MG63 (cell line): ENCODE data around the gene CHIC2. TPM values are rescaled to one million over a fixed set of nuclear protein-coding genes. Genes with fewer than 3 reads are reported as not detected.
"Not testable (repeated sequence)": the region's sequence is repeated elsewhere in the genome, so short reads cannot be mapped to it uniquely, and the experiment has no call there.

Experiments
- DNase-seq: peaks from one replicate; pipeline ENCODE4 v3.0.0-alpha.2; 2020
- H3K27me3 ChIP-seq: fragments of 250-450 bp; sonication (Bioruptor Pico); 2 replicates; pipeline ENCODE4 v1.5.1; 2020; ENCODE audit warnings: mild to moderate bottlenecking, moderate library complexity
- H3K36me3 ChIP-seq: fragments of 250-450 bp; sonication (Bioruptor Pico); 2 replicates; pipeline ENCODE4 v1.5.1; 2020; ENCODE audit warnings: mild to moderate bottlenecking, moderate library complexity
- H3K4me3 ChIP-seq: fragments of 250-450 bp; sonication (Bioruptor Pico); 2 replicates; pipeline ENCODE4 v1.5.1; 2020; ENCODE audit warnings: mild to moderate bottlenecking, moderate library complexity
- H3K9me3 ChIP-seq: fragments of 250-450 bp; sonication (Bioruptor Pico); 2 replicates; pipeline ENCODE4 v1.5.1; 2020; ENCODE audit warnings: mild to moderate bottlenecking, moderate library complexity
- total RNA-seq: library from RNA; depleted of rRNA; stranded (reverse); fragments of >200 nt; shearing (Covaris generic); gene quantifications from 2 replicates; pipeline ENCODE4 v1.2.3, GENCODE V29; 2014; ENCODE audit warnings: low replicate concordance

CHIC2 gene
- total RNA-seq, 1 experiment from 2014 or later, result 179 TPM

GRCh38 chr4:54073271-54073880 lies 9.0 kb upstream of the CHIC2 start:
- no peaks in the 10 kb centered on the region; the same call in 1 of the 2 replicates for H3K36me3 ChIP-seq
- no peak for DNase-seq
- H3K4me3 ChIP-seq, result no peak overlapping the region
- H3K27me3 ChIP-seq, result no peaks in the 10 kb centered on the region
- H3K9me3 ChIP-seq, result peaks cover 9% of the 10 kb centered on the region

- no peak overlapping the region for H3K4me3 ChIP-seq
- H3K27me3 ChIP-seq, result no peaks in the 10 kb centered on the region
- peaks cover 11% of the 10 kb centered on the region for H3K9me3 ChIP-seq
- peaks cover 18% of the 10 kb centered on the region for H3K36me3 ChIP-seq
- DNase-seq, result peak; percentile 100
Observed at GRCh38 chr4:54067166-54067565, 2.8 kb upstream of the CHIC2 start.

GRCh38 chr4:54066718-54067129 lies 2.3 kb upstream of the CHIC2 start:
- Histone ChIP-seq H3K4me3 (no peak overlapping the region), H3K27me3 (no peaks in the 10 kb centered on the region)

GRCh38 chr4:54066088-54066415 lies 1.6 kb upstream of the CHIC2 start:
- DNase-seq, result no peak
- Histone ChIP-seq H3K36me3 (peaks cover 26% of the 10 kb centered on the region), H3K4me3 (no peak overlapping the region), H3K27me3 (no peaks in the 10 kb centered on the region), H3K9me3 (peaks cover 11% of the 10 kb centered on the region)

More at GRCh38 chr4:54066718-54067129, 2.3 kb upstream of the CHIC2 start:
- H3K36me3 ChIP-seq, result peaks cover 21% of the 10 kb centered on the region
- peaks cover 11% of the 10 kb centered on the region for H3K9me3 ChIP-seq
- peak; percentile 55 for DNase-seq

GRCh38 chr4:54065282-54066087 lies 1.1 kb upstream of the CHIC2 start:
- H3K9me3 ChIP-seq, result peaks cover 11% of the 10 kb centered on the region
- H3K4me3 ChIP-seq, result peak overlapping the region; percentile 94
- peak; percentile 68 for DNase-seq
- no peaks in the 10 kb centered on the region for H3K27me3 ChIP-seq
- H3K36me3 ChIP-seq, result peaks cover 29% of the 10 kb centered on the region

- Histone ChIP-seq H3K36me3 (peaks cover 37% of the 10 kb centered on the region), H3K4me3 (peak overlapping the region; percentile 94), H3K9me3 (peaks cover 7% of the 10 kb centered on the region; the same call in 1 of the 2 replicates), H3K27me3 (no peaks in the 10 kb centered on the region)
- DNase-seq, result peak; percentile 68
Observed at GRCh38 chr4:54063737-54064316, 578 bp downstream of the CHIC2 start.

GRCh38 chr4:54063229-54063628 lies 1.2 kb downstream of the CHIC2 start:
- no peaks in the 10 kb centered on the region for H3K27me3 ChIP-seq
- peaks cover 5% of the 10 kb centered on the region; the same call in 1 of the 2 replicates for H3K9me3 ChIP-seq
- no peak for DNase-seq
- H3K4me3 ChIP-seq, result peak overlapping the region; percentile 94
- H3K36me3 ChIP-seq, result peaks cover 37% of the 10 kb centered on the region

- DNase-seq, result no peak
- Histone ChIP-seq H3K9me3 (no peaks in the 10 kb centered on the region), H3K4me3 (peak overlapping the region; percentile 94), H3K36me3 (peaks cover 45% of the 10 kb centered on the region), H3K27me3 (no peaks in the 10 kb centered on the region)
Observed at GRCh38 chr4:54062392-54062791, 2.0 kb downstream of the CHIC2 start.

GRCh38 chr4:54061873-54062272 lies 2.5 kb downstream of the CHIC2 start:
- Histone ChIP-seq H3K27me3 (no peaks in the 10 kb centered on the region), H3K36me3 (peaks cover 49% of the 10 kb centered on the region), H3K4me3 (peak overlapping the region; percentile 94), H3K9me3 (no peaks in the 10 kb centered on the region)
- DNase-seq, result no peak

- Histone ChIP-seq H3K9me3 (no peaks in the 10 kb centered on the region), H3K36me3 (peaks cover 50% of the 10 kb centered on the region), H3K27me3 (no peaks in the 10 kb centered on the region), H3K4me3 (no peak overlapping the region)
- DNase-seq, result no peak
Observed at GRCh38 chr4:54061067-54061466, 3.3 kb downstream of the CHIC2 start.

- H3K4me3 ChIP-seq, result no peak overlapping the region
- no peak for DNase-seq
Observed at GRCh38 chr4:54060116-54060515, 4.3 kb downstream of the CHIC2 start.

GRCh38 chr4:54058171-54058570 lies 6.2 kb downstream of the CHIC2 start:
- peaks cover 65% of the 10 kb centered on the region for H3K36me3 ChIP-seq
- peaks cover 3% of the 10 kb centered on the region; the same call in 1 of the 2 replicates for H3K9me3 ChIP-seq
- no peak overlapping the region for H3K4me3 ChIP-seq
- H3K27me3 ChIP-seq, result no peaks in the 10 kb centered on the region
- no peak for DNase-seq

More at GRCh38 chr4:54060116-54060515, 4.3 kb downstream of the CHIC2 start:
- Histone ChIP-seq H3K36me3 (peaks cover 59% of the 10 kb centered on the region), H3K27me3 (no peaks in the 10 kb centered on the region), H3K9me3 (no peaks in the 10 kb centered on the region)

- Histone ChIP-seq H3K9me3 (peaks cover 3% of the 10 kb centered on the region; the same call in 1 of the 2 replicates), H3K36me3 (peaks cover 52% of the 10 kb centered on the region), H3K4me3 (no peak overlapping the region), H3K27me3 (no peaks in the 10 kb centered on the region)
- DNase-seq, result no peak
Observed at GRCh38 chr4:54056360-54056759, 8.0 kb downstream of the CHIC2 start.

GRCh38 chr4:54055494-54055893 lies 8.9 kb downstream of the CHIC2 start:
- DNase-seq, result no peak
- peaks cover 3% of the 10 kb centered on the region; the same call in 1 of the 2 replicates for H3K9me3 ChIP-seq

GRCh38 chr4:54054501-54054900 lies 9.9 kb downstream of the CHIC2 start:
- Histone ChIP-seq H3K36me3 (peaks cover 42% of the 10 kb centered on the region), H3K27me3 (no peaks in the 10 kb centered on the region), H3K9me3 (peaks cover 3% of the 10 kb centered on the region; the same call in 1 of the 2 replicates), H3K4me3 (no peak overlapping the region)
- no peak for DNase-seq

More at GRCh38 chr4:54055494-54055893, 8.9 kb downstream of the CHIC2 start:
- H3K4me3 ChIP-seq, result no peak overlapping the region
- no peaks in the 10 kb centered on the region for H3K27me3 ChIP-seq
- H3K36me3 ChIP-seq, result peaks cover 48% of the 10 kb centered on the region

- H3K36me3 ChIP-seq, result peaks cover 54% of the 10 kb centered on the region
- not testable (repeated sequence) for H3K4me3 ChIP-seq, H3K9me3 ChIP-seq, H3K27me3 ChIP-seq
- peak; percentile 47 for DNase-seq
Observed at GRCh38 chr4:54053322-54053721, 11.1 kb downstream of the CHIC2 start.

- no peaks in the 10 kb centered on the region for H3K27me3 ChIP-seq
- no peak for DNase-seq
- no peak overlapping the region for H3K4me3 ChIP-seq
- peaks cover 50% of the 10 kb centered on the region for H3K36me3 ChIP-seq
- H3K9me3 ChIP-seq, result peaks cover 9% of the 10 kb centered on the region
Observed at GRCh38 chr4:54050214-54050904, 14.0 kb downstream of the CHIC2 start.
